HG03175 (cell line): Measurements from ENCODE around the gene KCNE3.

Source experiments
- ATAC-seq: cut with Tn5 transposase; IDR thresholded peaks from one replicate; pipeline ENCODE4 v1.9.1; 2021; ENCODE audit warnings: mild to moderate bottlenecking, moderate library complexity; ENCODE audit not compliant: unreplicated experiment

The KCNE3 gene

DNA sequence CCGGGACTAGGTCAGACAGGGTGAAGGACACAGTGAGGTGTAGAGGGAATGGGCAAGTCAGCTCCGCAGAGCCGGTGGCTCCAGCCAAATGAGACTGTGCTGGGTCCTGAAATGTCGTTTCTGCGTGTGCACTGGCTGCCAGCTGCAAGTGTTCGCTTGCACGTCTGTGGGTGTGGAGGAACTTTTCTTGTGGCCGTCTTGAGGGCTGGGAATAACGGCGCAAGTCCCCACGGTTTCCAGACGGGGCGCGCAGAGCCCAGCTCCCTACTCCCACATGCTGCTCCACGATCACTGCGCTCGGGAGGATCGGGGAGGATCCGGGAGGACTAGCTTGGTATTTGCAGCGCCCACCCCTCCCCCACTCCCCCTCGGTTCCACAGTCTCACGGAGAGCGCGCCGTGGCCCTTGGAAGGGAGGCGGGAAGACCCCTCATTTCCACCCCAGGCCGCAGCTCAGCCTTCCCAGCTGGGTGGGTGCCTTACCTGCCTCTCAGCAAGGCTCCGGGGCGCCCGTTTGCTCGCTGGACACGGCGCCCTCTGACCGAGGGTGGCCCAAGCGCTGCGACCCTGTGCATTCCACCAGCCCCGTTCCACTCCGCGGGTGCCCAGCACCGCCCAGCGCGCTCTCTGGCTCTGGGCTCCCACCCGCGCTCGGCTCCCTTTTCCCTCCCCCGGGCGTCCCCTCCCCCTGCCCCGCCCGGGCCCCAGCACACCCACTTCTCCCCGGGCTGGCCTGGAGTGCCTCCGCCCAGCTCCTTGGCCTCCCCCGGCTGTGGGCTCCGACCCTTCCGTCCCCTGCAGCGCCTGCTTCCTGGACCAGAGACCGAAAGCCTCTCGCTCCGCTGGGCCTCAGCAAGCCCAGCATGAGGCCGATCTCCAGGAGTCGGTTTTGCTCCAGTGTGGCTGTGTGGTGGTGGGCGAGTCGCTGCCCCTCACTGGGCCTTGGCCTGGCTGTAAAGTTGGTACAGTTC, at the start of gene KCNE3:
Gene KCNE3, minus strand, starts transcription at position 634 of the 970 bp plus-strand sequence. CDS start 9,986 bp downstream, outside the sequence.
- ATAC-seq: no peak

GRCh38 chr11:74507582-74507981, 40.2 kb upstream of the KCNE3 start:
- ATAC-seq: no peak

GRCh38 chr11:74506823-74507222, 39.5 kb upstream of the KCNE3 start:
- no peak for ATAC-seq

GRCh38 chr11:74505911-74506310, 38.6 kb upstream of the KCNE3 start:
- ATAC-seq: no peak

DNA sequence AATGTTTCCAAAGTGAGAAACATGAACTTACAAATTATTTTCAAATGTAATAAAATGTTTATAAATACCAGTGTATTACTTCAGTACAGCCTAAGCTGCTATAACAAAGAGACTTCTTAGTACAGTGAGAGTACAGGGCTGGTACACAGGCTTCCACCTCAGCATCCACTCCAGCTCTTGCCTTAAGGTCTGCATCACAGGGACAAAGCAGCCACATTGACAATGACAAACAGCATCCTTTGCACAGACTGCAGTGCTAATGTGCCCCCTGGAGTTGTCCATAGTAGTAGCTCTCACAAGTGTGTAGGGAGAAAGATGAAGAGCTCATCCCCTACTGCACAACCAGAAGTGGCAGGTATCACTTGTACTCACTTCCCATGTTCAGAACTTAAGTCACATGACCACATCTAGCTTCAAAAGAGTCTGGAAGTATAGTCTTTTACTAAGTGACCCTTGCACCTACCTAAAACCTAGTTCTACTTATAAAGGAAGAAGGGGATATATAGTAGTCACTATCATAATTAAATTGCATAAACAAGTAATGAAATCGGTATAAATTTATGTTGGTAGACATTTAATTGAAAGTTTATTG, 36.8 kb upstream of the KCNE3 start:
- no peak for ATAC-seq

DNA sequence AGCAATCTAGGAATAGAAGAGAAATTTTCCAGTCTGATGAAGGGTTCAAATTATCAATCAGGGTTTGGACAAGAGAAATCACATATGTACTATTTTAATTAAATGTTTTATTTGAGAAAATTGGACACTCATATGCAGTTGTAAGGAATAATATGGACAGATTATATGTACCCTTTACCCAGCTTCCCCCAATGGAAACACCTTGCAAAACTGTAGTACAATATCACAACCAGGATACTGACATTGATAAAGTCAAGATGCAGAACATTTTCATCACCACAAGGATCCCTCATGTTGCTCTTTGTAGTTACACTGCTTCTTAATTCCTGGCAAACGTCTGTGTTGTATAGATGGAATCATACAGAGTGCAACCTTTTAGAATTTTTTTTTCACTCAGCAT, 27.6 kb upstream of the KCNE3 start:
- ATAC-seq: no peak

- no peak for ATAC-seq
Measured at GRCh38 chr11:74493791-74494630, 26.7 kb upstream of the KCNE3 start.

DNA sequence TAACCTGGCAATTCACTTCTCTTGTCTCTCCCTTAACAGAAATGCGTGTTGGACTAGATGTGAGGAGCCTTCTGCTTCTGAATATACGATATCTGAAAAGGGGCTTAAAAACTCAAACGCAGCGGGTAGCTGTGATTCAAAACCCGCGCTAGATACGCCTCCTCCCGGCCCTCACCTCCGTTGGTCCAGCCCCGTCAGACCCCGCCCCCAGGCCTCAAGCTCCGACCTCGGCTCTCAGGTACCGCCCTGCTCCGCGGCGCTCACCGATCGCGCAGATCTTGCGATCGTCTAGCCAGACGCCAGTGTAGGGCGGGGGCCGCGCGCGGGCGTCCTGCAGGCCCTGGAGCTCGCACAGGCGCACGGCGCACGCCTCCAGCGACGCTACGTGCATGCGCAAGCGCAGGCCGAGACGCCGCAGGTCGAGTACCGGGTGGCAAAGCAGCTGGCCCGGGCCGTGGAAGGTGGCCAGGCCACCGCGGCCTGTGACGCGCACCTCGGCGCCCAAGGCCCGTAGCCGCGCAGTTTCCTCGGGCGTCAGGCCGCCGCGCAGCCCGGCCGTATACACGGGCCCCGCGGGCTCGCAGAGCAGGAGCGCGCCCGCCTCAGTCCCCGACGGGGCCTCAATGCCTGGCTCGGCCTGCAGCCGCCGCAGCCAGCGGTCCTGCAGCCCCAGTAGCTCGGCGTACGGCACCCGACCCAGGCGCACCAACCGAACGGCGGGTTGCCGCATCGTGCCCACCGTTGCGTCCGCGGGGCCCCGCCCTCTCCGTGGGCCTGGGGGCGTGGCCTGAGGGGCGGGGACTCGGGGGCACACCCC, 25.8 kb upstream of the KCNE3 start, which contains the start of gene LIPT2:
Gene LIPT2, minus strand, starts transcription at position 751 of the 817 bp plus-strand sequence. Its CDS starts 21 bp downstream, at position 730.
- peak; percentile 97 for ATAC-seq

GRCh38 chr11:74492084-74492483, 24.7 kb upstream of the KCNE3 start:
- ATAC-seq: no peak

DNA sequence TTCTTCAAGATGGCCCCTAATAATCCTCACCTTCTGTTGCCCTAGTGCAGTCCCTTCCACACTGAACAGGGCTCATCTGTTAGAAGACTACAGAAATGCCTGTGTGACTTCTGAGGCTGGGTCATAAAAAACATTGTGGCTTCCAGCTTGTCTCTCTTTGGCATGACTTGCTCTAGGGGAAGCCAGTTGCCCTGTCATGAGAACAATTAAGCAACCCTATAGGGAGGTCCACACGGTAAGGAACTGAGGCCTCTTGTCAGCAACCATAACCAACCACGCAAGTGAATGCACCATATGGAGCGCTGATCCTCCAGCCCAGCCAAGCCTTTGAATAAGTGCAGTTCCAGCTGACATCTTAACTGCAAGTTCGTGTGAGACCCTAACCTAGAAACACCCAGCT, 23.6 kb upstream of the KCNE3 start:
- ATAC-seq: no peak

DNA sequence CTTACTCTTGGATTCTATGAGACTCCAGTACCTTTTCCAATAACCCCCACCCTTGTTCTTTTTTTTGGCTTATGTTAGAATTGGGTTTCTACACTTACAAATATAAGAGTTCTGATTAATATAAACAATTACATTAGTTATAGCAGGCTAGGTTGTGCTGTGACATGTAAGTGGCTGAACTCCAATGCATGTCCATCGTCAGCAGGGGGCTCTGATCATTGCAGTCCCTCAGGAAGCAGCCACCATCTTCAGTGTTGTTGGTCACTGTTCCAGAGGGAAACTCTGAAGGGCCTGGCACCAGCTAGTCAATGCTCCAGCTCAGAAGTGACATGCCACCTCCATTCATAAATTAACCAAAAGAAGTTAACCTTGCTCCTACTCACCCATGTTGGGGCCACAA, 20.5 kb upstream of the KCNE3 start:
- no peak for ATAC-seq

DNA sequence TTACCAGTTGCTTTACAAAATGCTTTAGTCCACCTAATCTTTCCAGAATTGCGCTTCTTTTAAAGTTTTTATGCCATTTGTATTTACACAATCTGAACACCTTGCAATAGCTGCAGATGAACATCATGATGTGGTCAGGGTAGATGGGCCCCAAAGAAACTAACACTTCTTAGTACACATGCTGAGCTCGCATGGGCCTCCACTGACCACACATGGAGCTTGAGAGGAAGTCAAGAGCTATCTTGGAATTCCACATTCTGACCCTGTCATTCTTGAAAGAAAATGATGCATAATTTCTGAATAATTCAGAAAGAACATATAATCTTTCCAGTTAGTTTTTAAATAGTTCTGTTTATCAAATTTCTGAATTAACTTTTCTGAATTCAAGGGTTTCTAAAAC, 18.5 kb upstream of the KCNE3 start:
- ATAC-seq: no peak

- no peak for ATAC-seq
Measured at GRCh38 chr11:74480688-74481417, 13.5 kb upstream of the KCNE3 start.

DNA sequence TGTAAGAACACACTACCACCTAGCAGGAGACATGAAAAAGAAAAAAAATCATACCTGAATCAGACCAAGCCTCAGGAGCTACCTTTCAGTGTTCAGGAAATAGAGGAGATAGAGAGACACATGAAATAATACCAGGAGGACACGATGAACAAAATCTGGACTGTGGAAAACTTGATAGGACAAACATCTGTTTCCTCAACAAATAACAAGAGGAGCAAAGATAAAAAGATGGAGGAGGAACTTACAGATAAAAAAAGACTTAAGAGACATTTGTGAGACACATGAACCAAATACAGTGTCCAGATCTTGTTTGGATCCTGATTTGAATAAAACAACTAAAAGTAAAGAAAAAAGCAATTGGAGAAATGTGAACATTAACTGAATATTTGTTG, 12.4 kb upstream of the KCNE3 start:
- ATAC-seq: no peak

GRCh38 chr11:74478877-74479731, 11.8 kb upstream of the KCNE3 start:
- ATAC-seq: no peak

DNA sequence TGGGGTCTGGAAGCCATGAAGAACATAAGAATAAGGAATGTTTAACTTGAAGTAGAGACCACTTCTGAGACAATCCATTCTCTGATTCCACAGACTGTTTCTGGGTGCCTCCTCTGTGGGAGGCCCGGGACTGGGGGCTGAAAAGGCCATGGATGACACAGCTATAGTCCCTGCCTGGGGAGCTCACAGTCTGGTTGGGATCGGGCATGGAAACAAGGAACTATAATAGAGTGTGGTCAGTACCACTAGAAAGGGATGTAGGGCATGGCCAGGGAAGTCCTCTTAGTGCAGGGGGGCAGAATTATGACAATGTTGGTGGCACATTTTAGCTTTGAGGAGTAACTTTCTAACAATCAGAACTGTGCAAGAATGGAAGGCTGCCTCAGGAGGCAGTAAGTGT, 9.2 kb upstream of the KCNE3 start:
- no peak for ATAC-seq

DNA sequence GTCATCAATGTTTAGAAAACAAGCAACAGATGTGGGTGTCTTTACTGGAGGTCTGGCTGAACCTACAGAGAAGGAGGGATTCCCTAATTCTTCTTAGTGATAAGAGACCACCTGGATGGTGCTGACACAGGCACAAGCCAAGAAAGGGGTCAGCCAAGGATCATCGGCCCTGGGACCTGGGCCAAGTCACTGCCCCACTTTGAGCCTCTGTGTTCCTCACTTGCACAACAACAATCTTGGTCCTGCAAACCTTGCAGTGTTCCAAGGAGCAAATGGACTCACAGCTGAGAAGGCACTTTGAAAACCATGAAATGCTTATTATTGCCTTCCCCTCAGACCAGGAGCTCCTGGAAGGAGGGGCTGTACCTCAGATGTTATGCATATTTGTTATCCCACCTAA, 7.0 kb upstream of the KCNE3 start:
- ATAC-seq: no peak

GRCh38 chr11:74473382-74474173, 6.2 kb upstream of the KCNE3 start:
- no peak for ATAC-seq
